Natural killer cell (primary cell): ENCODE measurements around the gene TCF7. TPM values are rescaled to one million over a fixed set of nuclear protein-coding genes. Genes with fewer than 3 reads are reported as not detected.
A peak's percentile ranks its signal among the peaks of the same experiment; 100 is the strongest.

Experiments used
- ATAC-seq, 3 donors: fragments of 150-1000 bp in 2 of 3; fragments of 200-7000 bp in 1 of 3; cut with Tn5 transposase; 1 replicate in 1 of 3; 2 replicates in 2 of 3; pipeline ENCODE4 v1.10.0; 2021; ENCODE audit warnings: mild to moderate bottlenecking in 2 of 3, moderate library complexity in 2 of 3
- DNase-seq, 2 donors: peaks; one replicate each; pipeline versions ENCODE4 v3.0.0 to v3.0.0-alpha.2; 2013 to 2021; ENCODE audit warnings: mixed read lengths in 1 of 2
- H3K27ac ChIP-seq: one replicate; pipeline ENCODE4 v1.5.1; 2013; ENCODE audit warnings: mild to moderate bottlenecking, low read length
- H3K27me3 ChIP-seq: one replicate; pipeline ENCODE4 v1.6.1; 2013; ENCODE audit warnings: low read length; ENCODE audit not compliant: control insufficient read depth, insufficient read depth
- H3K36me3 ChIP-seq: one replicate; pipeline ENCODE4 v1.6.1; 2013; ENCODE audit warnings: low read length; ENCODE audit not compliant: control insufficient read depth, insufficient read depth
- H3K4me1 ChIP-seq: one replicate; pipeline ENCODE4 v1.6.1; 2013; ENCODE audit warnings: low read length; ENCODE audit not compliant: control insufficient read depth, insufficient read depth
- H3K4me3 ChIP-seq: one replicate; pipeline ENCODE4 v1.5.1; 2013; ENCODE audit warnings: low read length
- H3K9me3 ChIP-seq: one replicate; pipeline ENCODE4 v1.6.1; 2013; ENCODE audit warnings: low read length; ENCODE audit not compliant: control insufficient read depth, insufficient read depth
- H3K27ac Mint-ChIP-seq, 2 donors: one replicate each; pipeline ENCODE4 v1.8.0; 2022; ENCODE audit warnings: mild to moderate bottlenecking in 2 of 2, mixed read lengths in 2 of 2, moderate library complexity in 1 of 2
- H3K27me3 Mint-ChIP-seq, 2 donors: one replicate each; pipeline ENCODE4 v1.8.0; 2022; ENCODE audit warnings: low read depth in 2 of 2, mixed read lengths in 2 of 2
- H3K36me3 Mint-ChIP-seq: one replicate; pipeline ENCODE4 v1.8.0; 2022; ENCODE audit warnings: mixed read lengths
- H3K4me1 Mint-ChIP-seq, 2 donors: one replicate each; pipeline ENCODE4 v1.8.0; 2022; ENCODE audit warnings: mixed read lengths in 2 of 2
- H3K4me3 Mint-ChIP-seq: one replicate; pipeline ENCODE4 v1.8.0; 2022; ENCODE audit warnings: mild to moderate bottlenecking, moderate library complexity, mixed read lengths
- H3K9me3 Mint-ChIP-seq, 2 donors: one replicate each; pipeline ENCODE4 v1.8.0; 2022; ENCODE audit warnings: mixed read lengths in 2 of 2
- CTCF ChIP-seq: fragments of 200-600 bp; IDR thresholded peaks from one replicate; pipeline ENCODE4 v1.8.0; 2022; ENCODE audit warnings: antibody characterized with exemption
- WGBS: methylation state at CpG from one replicate; pipeline ENCODE4 v1.1.7; 2013; ENCODE audit warnings: missing lambda C conversion rate; ENCODE audit not compliant: insufficient coverage; 5-methylcytosine and 5-hydroxymethylcytosine counted together
- intact Hi-C: fragments of 100-400 bp; cut with micrococcal nuclease; formaldehyde crosslinking; loops from one replicate; pipeline ENCODE4 v1.14.2; 2022
- total RNA-seq, 4 donors: library from RNA; stranded (reverse); fragments of 120-200 nt in 1 of 4; gene quantifications; one replicate each; pipeline versions ENCODE4 v1.2.3 to v1.2.4, GENCODE V29; 2013 to 2022

TCF7 gene
- total RNA-seq, 3 donors from 2014 or later (not counting 1 experiment from before 2014, with no cell fraction given), result 97.7 to 203 (median 158) TPM

- intact Hi-C loops, result no loop called here
- TF ChIP-seq CTCF, result no peak
- peaks cover 100% of the 10 kb centered on the region for H3K4me1 ChIP-seq
- peak overlapping the region; percentile 98 for H3K27ac ChIP-seq
- Mint-ChIP-seq H3K27me3 (no peaks in the 10 kb centered on the region), H3K4me1 (peaks cover 58 to 80% of the 10 kb centered on the region in 2 donors), H3K27ac (peak overlapping the region; percentile 98), H3K36me3 (no peaks in the 10 kb centered on the region), H3K4me3 (peak overlapping the region; percentile 76), H3K9me3 (no peaks in the 10 kb centered on the region)
- peaks cover 28% of the 10 kb centered on the region for H3K36me3 ChIP-seq
- WGBS, result 53% methylated on average over 25 of the region's 25 CpGs
- DNase-seq, result peak in 1 of 2 donors; percentile 71
- H3K4me3 ChIP-seq, result no peak overlapping the region
- no peaks in the 10 kb centered on the region for H3K9me3 ChIP-seq
- no peak for ATAC-seq
- no peaks in the 10 kb centered on the region for H3K27me3 ChIP-seq
Measured at GRCh38 chr5:134129411-134130238, 15.1 kb downstream of the TCF7 start.

DNA sequence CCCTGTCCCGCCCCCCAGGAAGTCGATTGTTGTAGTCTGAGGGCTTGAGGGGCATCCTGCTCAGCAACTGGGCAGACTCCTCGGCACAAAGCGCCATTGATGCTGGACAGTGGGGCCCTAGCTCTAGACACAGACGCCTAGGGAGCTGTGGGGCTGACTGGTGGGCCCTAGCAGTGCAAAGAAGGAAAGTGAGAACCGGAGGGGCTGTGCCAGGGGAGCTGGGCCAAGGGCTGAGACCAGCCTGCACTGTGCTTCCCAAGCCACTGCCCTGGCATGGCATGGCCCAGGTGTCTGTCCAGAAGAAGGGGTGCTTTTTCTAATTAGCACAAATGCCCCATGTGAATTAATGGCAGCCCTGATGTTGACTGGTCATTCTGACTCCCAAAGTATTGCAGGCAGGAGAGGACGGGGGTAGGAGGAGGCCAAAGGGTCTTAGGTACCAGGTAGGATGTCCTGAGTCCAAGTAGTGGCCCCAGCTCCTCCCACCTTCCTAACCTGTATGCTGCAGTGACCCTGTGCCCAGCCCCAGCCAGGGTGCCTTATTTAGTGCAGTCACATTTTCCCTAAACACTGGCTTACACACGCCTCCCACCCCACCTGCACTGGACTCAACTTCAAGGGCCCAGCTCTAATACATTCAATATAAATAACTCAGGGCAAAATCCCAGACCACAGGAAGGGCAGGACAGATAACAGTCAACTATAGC, 15.9 kb downstream of the TCF7 start:
- peaks cover 34% of the 10 kb centered on the region for H3K36me3 ChIP-seq
- 63% methylated on average over 8 of the region's 8 CpGs for WGBS

GRCh38 chr5:134131165-134131564, 16.7 kb downstream of the TCF7 start:
- DNase-seq, result peak in 1 of 2 donors; percentile 64
- H3K4me3 Mint-ChIP-seq, result peak overlapping the region; percentile 62
- Histone ChIP-seq H3K9me3 (no peaks in the 10 kb centered on the region), H3K36me3 (peaks cover 42% of the 10 kb centered on the region), H3K27ac (peak overlapping the region; percentile 98), H3K4me3 (no peak overlapping the region), H3K27me3 (no peaks in the 10 kb centered on the region), H3K4me1 (peaks cover 100% of the 10 kb centered on the region)
- no peak for TF ChIP-seq CTCF
- peak overlapping the region; percentile 98 for H3K27ac Mint-ChIP-seq
- intact Hi-C loops, result no loop called here
- no peaks in the 10 kb centered on the region for H3K9me3 Mint-ChIP-seq
- ATAC-seq, result peak in 2 of 3 donors; percentile 9 to 17
- H3K4me1 Mint-ChIP-seq, result peaks cover 61 to 77% of the 10 kb centered on the region in 2 donors
- H3K36me3 Mint-ChIP-seq, result no peaks in the 10 kb centered on the region
- no peaks in the 10 kb centered on the region for H3K27me3 Mint-ChIP-seq
- 29% methylated on average over 3 of the region's 3 CpGs for WGBS

More for the DNA sequence above, 15.9 kb downstream of the TCF7 start:
- Mint-ChIP-seq H3K4me1 (peaks cover 61 to 77% of the 10 kb centered on the region in 2 donors), H3K27ac (peak overlapping the region; percentile 98), H3K4me3 (peak overlapping the region; percentile 76), H3K36me3 (no peaks in the 10 kb centered on the region), H3K27me3 (no peaks in the 10 kb centered on the region), H3K9me3 (no peaks in the 10 kb centered on the region)
- DNase-seq (no peak), ATAC-seq (no peak)
- intact Hi-C loops, result no loop called here
- TF ChIP-seq CTCF, result no peak
- Histone ChIP-seq H3K4me1 (peaks cover 100% of the 10 kb centered on the region), H3K9me3 (no peaks in the 10 kb centered on the region), H3K27ac (peak overlapping the region; percentile 98), H3K4me3 (no peak overlapping the region), H3K27me3 (no peaks in the 10 kb centered on the region)
